Measurements from ENCODE around the gene STYK1.
"Not testable (repeated sequence)": the region's sequence is repeated elsewhere in the genome, so short reads cannot be mapped to it uniquely, and the experiment has no call there.

DNA sequence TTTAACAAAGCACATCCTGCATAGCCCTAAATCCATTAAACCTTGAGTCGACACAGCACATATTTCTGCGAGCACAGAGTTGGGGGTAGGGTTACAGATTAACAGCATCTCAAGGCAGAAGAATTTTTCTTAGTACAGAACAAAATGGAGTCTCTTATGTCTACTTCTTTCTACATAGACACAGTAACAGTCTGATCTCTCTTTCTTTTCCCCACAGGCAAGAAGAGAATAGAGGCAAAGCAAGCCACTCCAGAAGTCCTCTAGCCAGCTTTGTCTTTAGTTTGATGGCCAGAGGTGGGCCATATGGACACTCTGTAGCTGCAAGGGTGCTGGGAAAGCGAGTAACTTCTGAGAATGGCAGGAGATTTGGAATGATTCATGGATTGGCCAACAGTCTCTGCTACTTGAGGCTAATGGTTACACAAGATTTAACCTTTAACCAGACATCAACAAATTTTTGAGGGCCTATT, 101.8 kb downstream of the STYK1 start:
- not testable (repeated sequence) for TF ChIP-seq BHLHE40 (IDR thresholded peaks at IDR 0.05; ENCODE audit: borderline replicate concordance); FOXM1 (IDR thresholded peaks at IDR 0.05; ENCODE audit: borderline replicate concordance); FOXK2 (IDR thresholded peaks at IDR 0.05); FOXA1 (IDR thresholded peaks at IDR 0.05); SUZ12 (IDR thresholded peaks at IDR 0.05); TARDBP (IDR thresholded peaks at IDR 0.05); ELF4 (IDR thresholded peaks at IDR 0.05); SP1 (IDR thresholded peaks at IDR 0.05); ZNF384 (IDR thresholded peaks at IDR 0.05); ARNT (IDR thresholded peaks at IDR 0.05); NFRKB (IDR thresholded peaks at IDR 0.05); CTBP1 (IDR thresholded peaks at IDR 0.05; ENCODE audit: borderline replicate concordance)
